ENCODE measurements around the gene AFAP1.

DNA sequence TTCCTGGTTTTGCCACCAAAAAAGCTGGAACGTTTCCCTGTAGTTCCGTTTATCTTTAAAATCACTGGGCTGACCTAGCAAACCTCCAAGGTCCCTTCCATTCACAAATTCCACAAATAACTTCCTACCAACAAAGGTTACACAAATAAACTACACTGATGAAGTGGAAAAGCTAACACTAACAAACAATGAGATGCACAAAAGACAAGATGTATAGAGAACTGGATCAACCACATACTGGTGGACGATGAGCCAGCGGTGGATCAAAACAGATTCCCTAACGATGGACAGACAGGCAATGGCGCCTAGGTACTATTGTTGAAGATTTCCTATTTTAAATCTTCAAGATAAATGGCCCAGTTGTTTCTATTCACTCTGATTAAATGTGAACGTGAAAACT is 15.5 kb downstream of the AFAP1 start:
- no peak for TF ChIP-seq POLR2AphosphoS5 (IDR thresholded peaks at IDR 0.05; ENCODE audit: low read depth, low read length)
- TF ChIP-seq REST (IDR thresholded peaks at IDR 0.05; ENCODE audit: insufficient read depth in 1 of 2, low read depth in 2 of 2, low read length in 2 of 2), result no peak
- peak; percentile 75; the same call in 1 of the 2 replicates for TF ChIP-seq SIN3A (IDR thresholded peaks at IDR 0.05; ENCODE audit: borderline replicate concordance, insufficient read depth, low read length)
- TF ChIP-seq FOXP2 (optimal IDR thresholded peaks at IDR 0.05; ENCODE audit: borderline replicate concordance, extremely low read depth, extremely low read length, insufficient read depth), result no peak
- TF ChIP-seq TAF1 (IDR thresholded peaks at IDR 0.05; ENCODE audit: borderline replicate concordance, insufficient read depth, low read length), result no peak

All from PFSK-1 (cell line).